ENCODE results near the gene SFT2D3.
A peak's percentile ranks its signal among the peaks of the same experiment; 100 is the strongest.

DNA sequence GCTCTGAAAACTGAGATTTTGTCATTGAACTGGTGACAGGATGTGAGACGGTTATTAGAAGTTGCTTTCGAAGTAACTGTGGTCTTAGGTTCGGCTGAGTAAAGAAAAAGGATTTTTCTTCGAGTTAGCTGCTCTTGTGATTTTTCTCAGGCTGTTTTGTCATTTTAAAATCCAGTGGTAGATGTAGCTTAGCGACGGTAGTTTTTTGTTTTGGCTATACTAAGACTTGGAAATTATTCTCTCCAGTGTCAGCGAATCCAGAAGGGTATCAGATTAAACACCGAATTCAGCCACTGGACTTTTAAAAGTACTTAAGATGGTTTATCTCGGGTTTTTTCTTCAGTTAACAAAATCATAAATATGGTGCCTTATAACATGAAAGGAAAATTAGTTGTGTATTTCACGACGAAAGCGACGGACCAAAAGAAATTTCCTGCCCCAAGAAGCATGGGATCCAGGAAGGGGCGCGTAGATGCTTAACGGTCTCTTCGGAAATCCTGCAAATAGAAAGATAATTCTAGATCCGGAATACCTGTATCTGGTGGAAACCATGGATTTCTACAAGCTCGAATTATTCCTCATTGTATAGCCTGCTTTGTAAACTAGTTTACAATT lies 1.2 kb downstream of the SFT2D3 start:
- TF ChIP-seq, protein P1, sequence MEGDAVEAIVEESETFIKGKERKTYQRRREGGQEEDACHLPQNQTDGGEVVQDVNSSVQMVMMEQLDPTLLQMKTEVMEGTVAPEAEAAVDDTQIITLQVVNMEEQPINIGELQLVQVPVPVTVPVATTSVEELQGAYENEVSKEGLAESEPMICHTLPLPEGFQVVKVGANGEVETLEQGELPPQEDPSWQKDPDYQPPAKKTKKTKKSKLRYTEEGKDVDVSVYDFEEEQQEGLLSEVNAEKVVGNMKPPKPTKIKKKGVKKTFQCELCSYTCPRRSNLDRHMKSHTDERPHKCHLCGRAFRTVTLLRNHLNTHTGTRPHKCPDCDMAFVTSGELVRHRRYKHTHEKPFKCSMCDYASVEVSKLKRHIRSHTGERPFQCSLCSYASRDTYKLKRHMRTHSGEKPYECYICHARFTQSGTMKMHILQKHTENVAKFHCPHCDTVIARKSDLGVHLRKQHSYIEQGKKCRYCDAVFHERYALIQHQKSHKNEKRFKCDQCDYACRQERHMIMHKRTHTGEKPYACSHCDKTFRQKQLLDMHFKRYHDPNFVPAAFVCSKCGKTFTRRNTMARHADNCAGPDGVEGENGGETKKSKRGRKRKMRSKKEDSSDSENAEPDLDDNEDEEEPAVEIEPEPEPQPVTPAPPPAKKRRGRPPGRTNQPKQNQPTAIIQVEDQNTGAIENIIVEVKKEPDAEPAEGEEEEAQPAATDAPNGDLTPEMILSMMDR (IDR thresholded peaks at IDR 0.05; ENCODE audit: low read depth, low read length, missing input control) = no peak
- TF ChIP-seq TAF1 (conservative IDR thresholded peaks at IDR 0.05) (no peak), EGR1 (IDR thresholded peaks at IDR 0.05; ENCODE audit: low read depth in 2 of 2) (no peak), RAD21 (IDR thresholded peaks at IDR 0.05) (peak in 1 of 2 donors; percentile 3)
- TF ChIP-seq, protein P2, sequence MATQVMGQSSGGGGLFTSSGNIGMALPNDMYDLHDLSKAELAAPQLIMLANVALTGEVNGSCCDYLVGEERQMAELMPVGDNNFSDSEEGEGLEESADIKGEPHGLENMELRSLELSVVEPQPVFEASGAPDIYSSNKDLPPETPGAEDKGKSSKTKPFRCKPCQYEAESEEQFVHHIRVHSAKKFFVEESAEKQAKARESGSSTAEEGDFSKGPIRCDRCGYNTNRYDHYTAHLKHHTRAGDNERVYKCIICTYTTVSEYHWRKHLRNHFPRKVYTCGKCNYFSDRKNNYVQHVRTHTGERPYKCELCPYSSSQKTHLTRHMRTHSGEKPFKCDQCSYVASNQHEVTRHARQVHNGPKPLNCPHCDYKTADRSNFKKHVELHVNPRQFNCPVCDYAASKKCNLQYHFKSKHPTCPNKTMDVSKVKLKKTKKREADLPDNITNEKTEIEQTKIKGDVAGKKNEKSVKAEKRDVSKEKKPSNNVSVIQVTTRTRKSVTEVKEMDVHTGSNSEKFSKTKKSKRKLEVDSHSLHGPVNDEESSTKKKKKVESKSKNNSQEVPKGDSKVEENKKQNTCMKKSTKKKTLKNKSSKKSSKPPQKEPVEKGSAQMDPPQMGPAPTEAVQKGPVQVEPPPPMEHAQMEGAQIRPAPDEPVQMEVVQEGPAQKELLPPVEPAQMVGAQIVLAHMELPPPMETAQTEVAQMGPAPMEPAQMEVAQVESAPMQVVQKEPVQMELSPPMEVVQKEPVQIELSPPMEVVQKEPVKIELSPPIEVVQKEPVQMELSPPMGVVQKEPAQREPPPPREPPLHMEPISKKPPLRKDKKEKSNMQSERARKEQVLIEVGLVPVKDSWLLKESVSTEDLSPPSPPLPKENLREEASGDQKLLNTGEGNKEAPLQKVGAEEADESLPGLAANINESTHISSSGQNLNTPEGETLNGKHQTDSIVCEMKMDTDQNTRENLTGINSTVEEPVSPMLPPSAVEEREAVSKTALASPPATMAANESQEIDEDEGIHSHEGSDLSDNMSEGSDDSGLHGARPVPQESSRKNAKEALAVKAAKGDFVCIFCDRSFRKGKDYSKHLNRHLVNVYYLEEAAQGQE (IDR thresholded peaks at IDR 0.05) = no peak
- TF ChIP-seq, protein P3, sequence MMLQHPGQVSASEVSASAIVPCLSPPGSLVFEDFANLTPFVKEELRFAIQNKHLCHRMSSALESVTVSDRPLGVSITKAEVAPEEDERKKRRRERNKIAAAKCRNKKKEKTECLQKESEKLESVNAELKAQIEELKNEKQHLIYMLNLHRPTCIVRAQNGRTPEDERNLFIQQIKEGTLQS (IDR thresholded peaks at IDR 0.05) = no peak
- TF ChIP-seq, protein P4, sequence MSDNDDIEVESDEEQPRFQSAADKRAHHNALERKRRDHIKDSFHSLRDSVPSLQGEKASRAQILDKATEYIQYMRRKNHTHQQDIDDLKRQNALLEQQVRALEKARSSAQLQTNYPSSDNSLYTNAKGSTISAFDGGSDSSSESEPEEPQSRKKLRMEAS (IDR thresholded peaks at IDR 0.05) = peak; percentile 28
